Astrocyte (in vitro differentiated cells and primary cell): Measurements from ENCODE around the gene MIDN. TPM values are rescaled to one million over a fixed set of nuclear protein-coding genes. Genes with fewer than 3 reads are reported as not detected.

Experiments used
- DNase-seq: peaks from one replicate; pipeline ENCODE4 v3.0.0-alpha.2; 2010; ENCODE audit warnings: low read depth
- FAIRE-seq: peaks from 2 replicates; lab custom pipeline; 2011; peaks lifted over from hg19 to GRCh38; lab: Jason Lieb, UNC
- H2AFZ ChIP-seq: 2 replicates; pipeline ENCODE4 v1.6.0; 2012; ENCODE audit warnings: low read depth, low read length, inconsistent platforms
- H3K27ac ChIP-seq: 2 replicates; pipeline ENCODE4 v1.5.1; 2011; ENCODE audit warnings: low read depth, low read length, inconsistent platforms
- H3K27me3 ChIP-seq: 2 replicates; pipeline ENCODE4 v1.6.0; 2011; ENCODE audit warnings: low read length, inconsistent platforms; ENCODE audit not compliant: insufficient read depth
- H3K36me3 ChIP-seq: 2 replicates; pipeline ENCODE4 v1.5.1; 2011; ENCODE audit warnings: low read length, inconsistent platforms; ENCODE audit not compliant: insufficient read depth
- H3K4me1 ChIP-seq: 2 replicates; pipeline ENCODE4 v1.5.1; 2011; ENCODE audit warnings: low read length, inconsistent platforms; ENCODE audit not compliant: insufficient read depth
- H3K4me2 ChIP-seq: 2 replicates; pipeline ENCODE4 v1.6.0; 2012; ENCODE audit warnings: low read length, inconsistent platforms
- H3K4me3 ChIP-seq: 2 replicates; pipeline ENCODE4 v1.5.1; 2011; ENCODE audit warnings: low read depth, mild to moderate bottlenecking, low read length, inconsistent platforms; ENCODE audit not compliant: insufficient read depth
- H3K79me2 ChIP-seq: 2 replicates; pipeline ENCODE4 v1.6.0; 2012; ENCODE audit warnings: mild to moderate bottlenecking, low read length, inconsistent platforms; ENCODE audit not compliant: insufficient read depth
- H3K9ac ChIP-seq: 2 replicates; pipeline ENCODE4 v1.6.0; 2012; ENCODE audit warnings: mild to moderate bottlenecking, low read length, inconsistent platforms
- H3K9me3 ChIP-seq: 2 replicates; pipeline ENCODE4 v1.5.1; 2012; ENCODE audit warnings: low read depth, mild to moderate bottlenecking, low read length, inconsistent platforms; ENCODE audit not compliant: insufficient read depth
- H4K20me1 ChIP-seq: 2 replicates; pipeline ENCODE4 v1.6.0; 2012; ENCODE audit warnings: low read length, inconsistent platforms; ENCODE audit not compliant: insufficient read depth
- H3K27ac Mint-ChIP-seq: one replicate; pipeline ENCODE4 v1.8.0; 2021; ENCODE audit warnings: mild to moderate bottlenecking, mixed read lengths; ENCODE audit not compliant: unreplicated experiment
- H3K27me3 Mint-ChIP-seq: one replicate; pipeline ENCODE4 v1.8.0; 2021; ENCODE audit warnings: low read depth, mixed read lengths; ENCODE audit not compliant: unreplicated experiment
- H3K36me3 Mint-ChIP-seq: one replicate; pipeline ENCODE4 v1.8.0; 2021; ENCODE audit warnings: low read depth, mixed read lengths; ENCODE audit not compliant: unreplicated experiment
- H3K4me1 Mint-ChIP-seq: one replicate; pipeline ENCODE4 v1.8.0; 2021; ENCODE audit warnings: low read depth, mixed read lengths; ENCODE audit not compliant: unreplicated experiment
- H3K4me3 Mint-ChIP-seq: one replicate; pipeline ENCODE4 v1.8.0; 2021; ENCODE audit warnings: mild to moderate bottlenecking, moderate library complexity, mixed read lengths; ENCODE audit not compliant: unreplicated experiment
- H3K9me3 Mint-ChIP-seq: one replicate; pipeline ENCODE4 v1.8.0; 2021; ENCODE audit warnings: mild to moderate bottlenecking, mixed read lengths; ENCODE audit not compliant: unreplicated experiment
- CTCF ChIP-seq: IDR thresholded peaks from 2 replicates; pipeline ENCODE4 v1.5.1; 2011; ENCODE audit warnings: low read depth, mild to moderate bottlenecking, inconsistent platforms, low read length, moderate library complexity; ENCODE audit not compliant: insufficient read depth
- EZH2 ChIP-seq: IDR thresholded peaks from 2 replicates; pipeline ENCODE4 v1.6.1; 2012; ENCODE audit warnings: mild to moderate bottlenecking, low read length, inconsistent platforms; ENCODE audit not compliant: insufficient read depth
- total RNA-seq: library from RNA; stranded (reverse); gene quantifications from 2 replicates; pipeline ENCODE4 v1.2.1, GENCODE V29; 2021

MIDN gene
- total RNA-seq, 1 donor from 2014 or later, result 141 TPM

GRCh38 chr19:1257475-1258162 lies 9.2 kb downstream of the MIDN start:
- Histone ChIP-seq H3K4me2 (peak overlapping the region; percentile 46), H3K27ac (peak overlapping the region; percentile 69), H3K27me3 (no peaks in the 10 kb centered on the region), H4K20me1 (peaks cover 67% of the 10 kb centered on the region), H3K9ac (peak overlapping the region; percentile 7), H3K4me3 (no peak overlapping the region), H2AFZ (no peak overlapping the region), H3K79me2 (peaks cover 46% of the 10 kb centered on the region), H3K4me1 (peaks cover 74% of the 10 kb centered on the region), H3K36me3 (peaks cover 22% of the 10 kb centered on the region), H3K9me3 (no peaks in the 10 kb centered on the region)
- Mint-ChIP-seq H3K4me1 (peaks cover 26% of the 10 kb centered on the region), H3K27ac (peak overlapping the region; percentile 75), H3K36me3 (peaks cover 6% of the 10 kb centered on the region), H3K9me3 (no peaks in the 10 kb centered on the region), H3K4me3 (peak overlapping the region; percentile 66), H3K27me3 (no peaks in the 10 kb centered on the region)
- no peak for DNase-seq
- no peak for FAIRE-seq
- TF ChIP-seq CTCF, result no peak
- no peak for TF ChIP-seq EZH2

GRCh38 chr19:1258163-1258492 lies 9.7 kb downstream of the MIDN start:
- H3K4me2 ChIP-seq, result peak overlapping the region; percentile 46
- H2AFZ ChIP-seq, result no peak overlapping the region
- no peaks in the 10 kb centered on the region for H3K9me3 ChIP-seq
- no peaks in the 10 kb centered on the region for H3K27me3 Mint-ChIP-seq
- H4K20me1 ChIP-seq, result peaks cover 67% of the 10 kb centered on the region
- peak overlapping the region; percentile 69 for H3K27ac ChIP-seq
- H3K36me3 ChIP-seq, result peaks cover 22% of the 10 kb centered on the region
- no peak overlapping the region for H3K4me3 ChIP-seq
- peaks cover 43% of the 10 kb centered on the region for H3K79me2 ChIP-seq
- no peaks in the 10 kb centered on the region for H3K27me3 ChIP-seq
- no peaks in the 10 kb centered on the region for H3K9me3 Mint-ChIP-seq
- H3K36me3 Mint-ChIP-seq, result peaks cover 6% of the 10 kb centered on the region
- H3K27ac Mint-ChIP-seq, result peak overlapping the region; percentile 75
- no peak for TF ChIP-seq CTCF
- TF ChIP-seq EZH2, result no peak
- H3K4me1 Mint-ChIP-seq, result peaks cover 28% of the 10 kb centered on the region
- FAIRE-seq, result no peak
- H3K4me1 ChIP-seq, result peaks cover 77% of the 10 kb centered on the region
- DNase-seq, result no peak
- no peak overlapping the region for H3K4me3 Mint-ChIP-seq
- peak overlapping the region; percentile 7 for H3K9ac ChIP-seq

- TF ChIP-seq EZH2, result no peak
- no peak for TF ChIP-seq CTCF
- no peaks in the 10 kb centered on the region for H3K9me3 Mint-ChIP-seq
- peaks cover 6% of the 10 kb centered on the region for H3K36me3 Mint-ChIP-seq
- Histone ChIP-seq H4K20me1 (peaks cover 62% of the 10 kb centered on the region), H3K36me3 (peaks cover 22% of the 10 kb centered on the region), H3K27ac (peak overlapping the region; percentile 69), H3K79me2 (peaks cover 36% of the 10 kb centered on the region), H3K9me3 (no peaks in the 10 kb centered on the region), H3K4me1 (peaks cover 72% of the 10 kb centered on the region), H3K4me3 (no peak overlapping the region), H3K27me3 (no peaks in the 10 kb centered on the region), H2AFZ (no peak overlapping the region), H3K9ac (peak overlapping the region; percentile 52), H3K4me2 (peak overlapping the region; percentile 46)
- H3K27me3 Mint-ChIP-seq, result no peaks in the 10 kb centered on the region
- FAIRE-seq (no peak), DNase-seq (no peak)
- H3K4me3 Mint-ChIP-seq, result no peak overlapping the region
- peak overlapping the region; percentile 92 for H3K27ac Mint-ChIP-seq
- peaks cover 32% of the 10 kb centered on the region for H3K4me1 Mint-ChIP-seq
Measured at GRCh38 chr19:1258707-1259205, 10.4 kb downstream of the MIDN start.
